Liver (tissue), 3 donors: ENCODE results near the gene CYLD.

Source experiments
- HNF4G ChIP-seq: IDR thresholded peaks from 2 replicates; pipeline ENCODE4 v1.6.1; 2016; ENCODE audit warnings: antibody characterized with exemption
- SP1 ChIP-seq: IDR thresholded peaks from 2 replicates; pipeline ENCODE4 v1.6.1; 2018; ENCODE audit warnings: antibody characterized with exemption, mild to moderate bottlenecking
- TAF1 ChIP-seq: conservative IDR thresholded peaks from 2 replicates; pipeline ENCODE4 v1.6.1; 2016; ENCODE audit warnings: antibody characterized with exemption, mild to moderate bottlenecking
- YY1 ChIP-seq: IDR thresholded peaks from 2 replicates; pipeline ENCODE4 v1.6.1; 2016; ENCODE audit warnings: antibody characterized with exemption, mild to moderate bottlenecking
- ZBTB33 ChIP-seq: IDR thresholded peaks from 2 replicates; pipeline ENCODE4 v1.6.1; 2016; ENCODE audit warnings: antibody characterized with exemption
- TF ChIP-seq, protein P1 (sequence below): fragments of 150-350 bp; IDR thresholded peaks from 2 replicates; pipeline ENCODE4 v1.5.1; 2017; ENCODE audit warnings: improper control_type of control experiment, low read depth, low read length; ENCODE audit not compliant: missing input control
- donor health status: healthy.
- donor health status: healthy.

- TF ChIP-seq, protein P1, sequence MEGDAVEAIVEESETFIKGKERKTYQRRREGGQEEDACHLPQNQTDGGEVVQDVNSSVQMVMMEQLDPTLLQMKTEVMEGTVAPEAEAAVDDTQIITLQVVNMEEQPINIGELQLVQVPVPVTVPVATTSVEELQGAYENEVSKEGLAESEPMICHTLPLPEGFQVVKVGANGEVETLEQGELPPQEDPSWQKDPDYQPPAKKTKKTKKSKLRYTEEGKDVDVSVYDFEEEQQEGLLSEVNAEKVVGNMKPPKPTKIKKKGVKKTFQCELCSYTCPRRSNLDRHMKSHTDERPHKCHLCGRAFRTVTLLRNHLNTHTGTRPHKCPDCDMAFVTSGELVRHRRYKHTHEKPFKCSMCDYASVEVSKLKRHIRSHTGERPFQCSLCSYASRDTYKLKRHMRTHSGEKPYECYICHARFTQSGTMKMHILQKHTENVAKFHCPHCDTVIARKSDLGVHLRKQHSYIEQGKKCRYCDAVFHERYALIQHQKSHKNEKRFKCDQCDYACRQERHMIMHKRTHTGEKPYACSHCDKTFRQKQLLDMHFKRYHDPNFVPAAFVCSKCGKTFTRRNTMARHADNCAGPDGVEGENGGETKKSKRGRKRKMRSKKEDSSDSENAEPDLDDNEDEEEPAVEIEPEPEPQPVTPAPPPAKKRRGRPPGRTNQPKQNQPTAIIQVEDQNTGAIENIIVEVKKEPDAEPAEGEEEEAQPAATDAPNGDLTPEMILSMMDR, result peak; percentile 92
- TF ChIP-seq SP1, result peak; percentile 36
- TF ChIP-seq YY1, result peak; percentile 76
- TF ChIP-seq TAF1, result no peak
- no peak for TF ChIP-seq ZBTB33
- TF ChIP-seq HNF4G, result no peak
Observed at GRCh38 chr16:50806099-50807062, 64.5 kb downstream of the CYLD start.
